ENCODE data around the gene PAPSS1.
"Not testable (repeated sequence)": the region's sequence is repeated elsewhere in the genome, so short reads cannot be mapped to it uniquely, and the experiment has no call there.

PAPSS1 gene

GRCh38 chr4:107685740-107686139, 34.3 kb downstream of the PAPSS1 start:
- H3K4me3 ChIP-seq (ENCODE audit: low read length), result no peak overlapping the region
- TF ChIP-seq ZNF274 (IDR thresholded peaks at IDR 0.05; ENCODE audit: low read depth, low read length), result no peak

- H3K4me3 ChIP-seq (ENCODE audit: low read length), result no peak overlapping the region
- TF ChIP-seq ZNF274 (IDR thresholded peaks at IDR 0.05; ENCODE audit: low read depth, low read length), result no peak
Observed at GRCh38 chr4:107683873-107684272, 36.2 kb downstream of the PAPSS1 start.

GRCh38 chr4:107682306-107682705, 37.7 kb downstream of the PAPSS1 start:
- no peak overlapping the region for H3K4me3 ChIP-seq (ENCODE audit: low read length)

GRCh38 chr4:107669068-107669467, 51.0 kb downstream of the PAPSS1 start:
- TF ChIP-seq ZNF274 (IDR thresholded peaks at IDR 0.05; ENCODE audit: low read depth, low read length), result no peak
- no peak overlapping the region for H3K4me3 ChIP-seq (ENCODE audit: low read length)

More at GRCh38 chr4:107682306-107682705, 37.7 kb downstream of the PAPSS1 start:
- TF ChIP-seq ZNF274 (IDR thresholded peaks at IDR 0.05; ENCODE audit: low read depth, low read length), result no peak

GRCh38 chr4:107666134-107666533, 53.9 kb downstream of the PAPSS1 start:
- no peak overlapping the region for H3K4me3 ChIP-seq (ENCODE audit: low read length)
- TF ChIP-seq ZNF274 (IDR thresholded peaks at IDR 0.05; ENCODE audit: low read depth, low read length), result no peak

GRCh38 chr4:107665001-107665400, 55.0 kb downstream of the PAPSS1 start:
- H3K4me3 ChIP-seq (ENCODE audit: low read length), result no peak overlapping the region
- no peak for TF ChIP-seq ZNF274 (IDR thresholded peaks at IDR 0.05; ENCODE audit: low read depth, low read length)

GRCh38 chr4:107658400-107659336, 61.4 kb downstream of the PAPSS1 start:
- H3K4me3 ChIP-seq (ENCODE audit: low read length), result no peak overlapping the region
- no peak for TF ChIP-seq ZNF274 (IDR thresholded peaks at IDR 0.05; ENCODE audit: low read depth, low read length)

- no peak for TF ChIP-seq ZNF274 (IDR thresholded peaks at IDR 0.05; ENCODE audit: low read depth, low read length)
- no peak overlapping the region for H3K4me3 ChIP-seq (ENCODE audit: low read length)
Observed at GRCh38 chr4:107655289-107655688, 64.7 kb downstream of the PAPSS1 start.

GRCh38 chr4:107654694-107655093, 65.3 kb downstream of the PAPSS1 start:
- H3K4me3 ChIP-seq (ENCODE audit: low read length), result no peak overlapping the region
- TF ChIP-seq ZNF274 (IDR thresholded peaks at IDR 0.05; ENCODE audit: low read depth, low read length), result no peak

- not testable (repeated sequence) for H3K4me3 ChIP-seq (ENCODE audit: low read length)
Observed at GRCh38 chr4:107651408-107651807, 68.6 kb downstream of the PAPSS1 start.

GRCh38 chr4:107650251-107650650, 69.8 kb downstream of the PAPSS1 start:
- no peak for TF ChIP-seq ZNF274 (IDR thresholded peaks at IDR 0.05; ENCODE audit: low read depth, low read length)
- no peak overlapping the region for H3K4me3 ChIP-seq (ENCODE audit: low read length)

- TF ChIP-seq ZNF274 (IDR thresholded peaks at IDR 0.05; ENCODE audit: low read depth, low read length), result no peak
- H3K4me3 ChIP-seq (ENCODE audit: low read length), result no peak overlapping the region
Observed at GRCh38 chr4:107648178-107648991, 71.6 kb downstream of the PAPSS1 start.

- H3K4me3 ChIP-seq (ENCODE audit: low read length), result no peak overlapping the region
- no peak for TF ChIP-seq ZNF274 (IDR thresholded peaks at IDR 0.05; ENCODE audit: low read depth, low read length)
Observed at GRCh38 chr4:107647591-107647990, 72.4 kb downstream of the PAPSS1 start.

GRCh38 chr4:107645604-107646003, 74.4 kb downstream of the PAPSS1 start:
- TF ChIP-seq ZNF274 (IDR thresholded peaks at IDR 0.05; ENCODE audit: low read depth, low read length), result no peak
- no peak overlapping the region for H3K4me3 ChIP-seq (ENCODE audit: low read length)

GRCh38 chr4:107643021-107643420, 77.0 kb downstream of the PAPSS1 start:
- no peak for TF ChIP-seq ZNF274 (IDR thresholded peaks at IDR 0.05; ENCODE audit: low read depth, low read length)
- H3K4me3 ChIP-seq (ENCODE audit: low read length), result no peak overlapping the region
